GM23338 (cell line): ENCODE results near the gene IKBKG. TPM values are rescaled to one million over a fixed set of nuclear protein-coding genes. Genes with fewer than 3 reads are reported as not detected.

Experiments
- ATAC-seq: fragments of 200-7000 bp; cut with Tn5 transposase; 3 replicates; pipeline ENCODE4 v1.9.1; 2020
- DNase-seq: peaks from one replicate; pipeline ENCODE4 v3.0.0-alpha.2; 2015; ENCODE audit warnings: low spot score
- H2AFZ ChIP-seq: fragments of 200-600 bp; sonication (generic); 2 replicates; pipeline ENCODE4 v1.8.0; 2016; ENCODE audit warnings: antibody characterized with exemption, mild to moderate bottlenecking, moderate library complexity
- H3F3A ChIP-seq: fragments of 200-600 bp; sonication (generic); replicated peaks from 2 replicates; pipeline ENCODE4 v1.8.0; 2017; ENCODE audit warnings: antibody characterized with exemption, mixed run types, low read depth
- H3K27ac ChIP-seq: fragments of 200-600 bp; sonication (generic); 2 replicates; pipeline ENCODE4 v1.6.1; 2016; ENCODE audit warnings: low read depth
- H3K27me3 ChIP-seq: fragments of 200-600 bp; sonication (generic); 2 replicates; pipeline ENCODE4 v1.8.0; 2016; ENCODE audit warnings: mild to moderate bottlenecking, mixed run types, moderate library complexity; ENCODE audit not compliant: insufficient read depth
- H3K36me3 ChIP-seq: fragments of 200-600 bp; sonication (generic); 2 replicates; pipeline ENCODE4 v1.8.0; 2016; ENCODE audit warnings: mild to moderate bottlenecking; ENCODE audit not compliant: insufficient read depth
- H3K4me1 ChIP-seq: fragments of 200-600 bp; sonication (generic); 2 replicates; pipeline ENCODE4 v1.8.0; 2016; ENCODE audit warnings: mild to moderate bottlenecking, moderate library complexity; ENCODE audit not compliant: insufficient read depth
- H3K4me2 ChIP-seq: fragments of 200-600 bp; sonication (generic); 2 replicates; pipeline ENCODE4 v1.7.1; 2017; ENCODE audit warnings: mixed run types
- H3K4me3 ChIP-seq: fragments of 200-600 bp; sonication (generic); 2 replicates; pipeline ENCODE4 v1.6.1; 2016; ENCODE audit warnings: mixed run types
- H3K79me2 ChIP-seq: fragments of 200-600 bp; sonication (generic); replicated peaks from 2 replicates; pipeline ENCODE4 v1.8.0; 2017; ENCODE audit warnings: mild to moderate bottlenecking; ENCODE audit not compliant: insufficient read depth
- H3K9me2 ChIP-seq: fragments of 200-600 bp; sonication (generic); 2 replicates; pipeline ENCODE4 v1.8.0; 2017; ENCODE audit not compliant: insufficient read depth
- H4K20me1 ChIP-seq: fragments of 200-600 bp; sonication (generic); replicated peaks from 2 replicates; pipeline ENCODE4 v1.8.0; 2017; ENCODE audit warnings: mild to moderate bottlenecking; ENCODE audit not compliant: insufficient read depth
- H3K27ac Mint-ChIP-seq: 2 replicates; pipeline ENCODE4 v1.8.0; 2020; ENCODE audit warnings: inconsistent platforms, mild to moderate bottlenecking, moderate library complexity, mixed read lengths
- H3K27me3 Mint-ChIP-seq: 3 replicates; pipeline ENCODE4 v1.8.0; 2022; ENCODE audit warnings: low read depth, mild to moderate bottlenecking, moderate library complexity, mixed read lengths, inconsistent platforms; ENCODE audit not compliant: insufficient read depth, poor library complexity
- H3K36me3 Mint-ChIP-seq: 3 replicates; pipeline ENCODE4 v1.8.0; 2021; ENCODE audit warnings: low read depth, mild to moderate bottlenecking, inconsistent platforms, moderate library complexity, mixed read lengths
- H3K4me1 Mint-ChIP-seq: 3 replicates; pipeline ENCODE4 v1.8.0; 2020; ENCODE audit warnings: mild to moderate bottlenecking, inconsistent platforms, mixed read lengths
- H3K4me3 Mint-ChIP-seq: 3 replicates; pipeline ENCODE4 v1.8.0; 2021; ENCODE audit warnings: moderate library complexity, mild to moderate bottlenecking, inconsistent platforms, mixed read lengths
- H3K9me3 Mint-ChIP-seq: 3 replicates; pipeline ENCODE4 v1.8.0; 2020; ENCODE audit warnings: moderate library complexity, mild to moderate bottlenecking, inconsistent platforms, mixed read lengths
- CREB1 ChIP-seq: fragments of 250-450 bp; sonication (Bioruptor Pico); IDR thresholded peaks from 2 replicates; pipeline ENCODE4 v1.5.0; 2020; ENCODE audit warnings: low read depth, mild to moderate bottlenecking, moderate library complexity
- CTCF ChIP-seq, 2 experiments: fragments of 200-600 bp in 1 of 2; sonication (generic) in 1 of 2; conservative IDR thresholded peaks; 2 replicates each; pipeline versions ENCODE4 v1.5.1 to v1.6.1; 2016 to 2017; ENCODE audit warnings: antibody characterized with exemption in 2 of 2, low read depth in 2 of 2, mild to moderate bottlenecking in 2 of 2, moderate library complexity in 1 of 2
- ETS1 ChIP-seq: IDR thresholded peaks from 2 replicates; pipeline ENCODE4 v1.6.1; 2016; ENCODE audit warnings: antibody characterized with exemption
- EZH2 ChIP-seq: fragments of 200-600 bp; sonication (generic); IDR thresholded peaks from one replicate; pipeline ENCODE4 v1.8.0; 2017; ENCODE audit warnings: antibody characterized with exemption, mild to moderate bottlenecking, low read depth; ENCODE audit not compliant: unreplicated experiment
- JUNB ChIP-seq: IDR thresholded peaks from one replicate; pipeline ENCODE4 v1.6.1; 2016; ENCODE audit warnings: antibody characterized with exemption; ENCODE audit not compliant: unreplicated experiment
- POLR2AphosphoS5 ChIP-seq: IDR thresholded peaks from 2 replicates; pipeline ENCODE4 v1.6.1; 2016; ENCODE audit warnings: antibody characterized with exemption, low read depth
- REST ChIP-seq: IDR thresholded peaks from one replicate; pipeline ENCODE4 v1.6.1; 2018; ENCODE audit warnings: antibody characterized with exemption; ENCODE audit not compliant: unreplicated experiment
- STAT1 ChIP-seq: IDR thresholded peaks from one replicate; pipeline ENCODE4 v1.6.1; 2016; ENCODE audit warnings: antibody characterized with exemption; ENCODE audit not compliant: unreplicated experiment
- ZNF331 ChIP-seq: fragments of 250-450 bp; sonication (Bioruptor Pico); IDR thresholded peaks from 2 replicates; pipeline ENCODE4 v1.5.0; 2020; ENCODE audit warnings: low read depth, mild to moderate bottlenecking, moderate library complexity
- ZNF462 ChIP-seq: fragments of 250-450 bp; sonication (Bioruptor Pico); IDR thresholded peaks from 2 replicates; pipeline ENCODE4 v1.5.0; 2020; ENCODE audit warnings: mild to moderate bottlenecking, moderate library complexity
- polyA plus RNA-seq: library from polyadenylated mRNA; unstranded; fragments of >200 nt; fragmentation: Nextera tagmentation; extraction: Ambion mirVana; gene quantifications from 2 replicates; pipeline ENCODE4 v1.2.1, GENCODE V29; 2016
- total RNA-seq: library from RNA; depleted of rRNA; stranded (reverse); fragments of >200 nt; shearing (Covaris generic); gene quantifications from 2 replicates; pipeline ENCODE4 v1.2.3, GENCODE V29; 2014

Gene IKBKG
- total and polyA plus RNA-seq, 2 experiments from 2014 or later: 11.5 to 14.9 TPM

- TF ChIP-seq ZNF462 (CRISPR knock-in tag) (no peak), EZH2 (no peak), CTCF (conservative IDR thresholded peaks at IDR 0.05; ENCODE audit: low read depth in 2 of 2) (no peak)
These were observed 15.8 kb upstream of the IKBKG start (continued) for GRCh38 chrX:154531626-154532025.

GRCh38 chrX:154532690-154533089 lies 14.7 kb upstream of the IKBKG start:
- Mint-ChIP-seq H3K9me3 (no peaks in the 10 kb centered on the region), H3K4me1 (no peaks in the 10 kb centered on the region), H3K27ac (no peak overlapping the region), H3K4me3 (no peak overlapping the region), H3K27me3 (peaks cover 17% of the 10 kb centered on the region), H3K36me3 (peaks cover 24% of the 10 kb centered on the region; the same call in 2 of the 3 replicates)
- Histone ChIP-seq H3K4me2 (no peak overlapping the region), H3F3A (no peaks in the 10 kb centered on the region), H3K9me2 (no peaks in the 10 kb centered on the region), H3K79me2 (no peaks in the 10 kb centered on the region), H2AFZ (no peak overlapping the region), H3K4me1 (no peaks in the 10 kb centered on the region), H3K4me3 (no peak overlapping the region), H3K27ac (no peak overlapping the region), H3K27me3 (no peaks in the 10 kb centered on the region), H3K36me3 (no peaks in the 10 kb centered on the region; the same call in 1 of the 2 replicates), H4K20me1 (no peaks in the 10 kb centered on the region)
- DNase-seq: no peak
- no peak for ATAC-seq
- no peak for TF ChIP-seq EZH2
- no peak for TF ChIP-seq STAT1
- TF ChIP-seq CREB1: no peak
- no peak for TF ChIP-seq REST
- no peak for TF ChIP-seq ETS1
- TF ChIP-seq CTCF (conservative IDR thresholded peaks at IDR 0.05; ENCODE audit: low read depth in 2 of 2): no peak
- TF ChIP-seq POLR2AphosphoS5: no peak
- no peak for TF ChIP-seq ZNF331 (CRISPR knock-in tag)
- no peak for TF ChIP-seq JUNB
